ACC112 (cell line): ENCODE results near the gene C1orf167.

Experiments used
- H2AFZ ChIP-seq: fragments of 200-600 bp; sonication (generic); one replicate; pipeline ENCODE4 v1.6.0; 2017; ENCODE audit warnings: antibody characterized with exemption, low read length; ENCODE audit not compliant: unreplicated experiment
- H3K27ac ChIP-seq: fragments of 200-600 bp; sonication (generic); 2 replicates; pipeline ENCODE4 v1.5.1; 2014; ENCODE audit warnings: low read depth, mild to moderate bottlenecking, antibody characterized with exemption, low read length, moderate library complexity
- H3K27me3 ChIP-seq: fragments of 200-600 bp; sonication (generic); 2 replicates; pipeline ENCODE4 v1.6.1; 2014; ENCODE audit warnings: mild to moderate bottlenecking, antibody characterized with exemption, low read length, moderate library complexity, mixed read lengths; ENCODE audit not compliant: insufficient read depth
- H3K36me3 ChIP-seq: fragments of 200-600 bp; sonication (generic); 2 replicates; pipeline ENCODE4 v1.6.1; 2016; ENCODE audit warnings: mild to moderate bottlenecking, antibody characterized with exemption, low read length, moderate library complexity, mixed read lengths; ENCODE audit not compliant: insufficient read depth
- H3K4me1 ChIP-seq: fragments of 200-600 bp; sonication (generic); one replicate; pipeline ENCODE4 v1.6.1; 2016; ENCODE audit warnings: low read length, mixed read lengths; ENCODE audit not compliant: insufficient read depth, unreplicated experiment, control insufficient read depth
- H3K4me3 ChIP-seq: fragments of 200-600 bp; sonication (generic); 2 replicates; pipeline ENCODE4 v1.5.1; 2014; ENCODE audit warnings: mild to moderate bottlenecking, low read depth, low read length
- H3K79me2 ChIP-seq: fragments of 200-600 bp; sonication (generic); one replicate; pipeline ENCODE4 v1.6.0; 2016; ENCODE audit warnings: low read length; ENCODE audit not compliant: control insufficient read depth, unreplicated experiment, insufficient read depth

Gene C1orf167, protein sequence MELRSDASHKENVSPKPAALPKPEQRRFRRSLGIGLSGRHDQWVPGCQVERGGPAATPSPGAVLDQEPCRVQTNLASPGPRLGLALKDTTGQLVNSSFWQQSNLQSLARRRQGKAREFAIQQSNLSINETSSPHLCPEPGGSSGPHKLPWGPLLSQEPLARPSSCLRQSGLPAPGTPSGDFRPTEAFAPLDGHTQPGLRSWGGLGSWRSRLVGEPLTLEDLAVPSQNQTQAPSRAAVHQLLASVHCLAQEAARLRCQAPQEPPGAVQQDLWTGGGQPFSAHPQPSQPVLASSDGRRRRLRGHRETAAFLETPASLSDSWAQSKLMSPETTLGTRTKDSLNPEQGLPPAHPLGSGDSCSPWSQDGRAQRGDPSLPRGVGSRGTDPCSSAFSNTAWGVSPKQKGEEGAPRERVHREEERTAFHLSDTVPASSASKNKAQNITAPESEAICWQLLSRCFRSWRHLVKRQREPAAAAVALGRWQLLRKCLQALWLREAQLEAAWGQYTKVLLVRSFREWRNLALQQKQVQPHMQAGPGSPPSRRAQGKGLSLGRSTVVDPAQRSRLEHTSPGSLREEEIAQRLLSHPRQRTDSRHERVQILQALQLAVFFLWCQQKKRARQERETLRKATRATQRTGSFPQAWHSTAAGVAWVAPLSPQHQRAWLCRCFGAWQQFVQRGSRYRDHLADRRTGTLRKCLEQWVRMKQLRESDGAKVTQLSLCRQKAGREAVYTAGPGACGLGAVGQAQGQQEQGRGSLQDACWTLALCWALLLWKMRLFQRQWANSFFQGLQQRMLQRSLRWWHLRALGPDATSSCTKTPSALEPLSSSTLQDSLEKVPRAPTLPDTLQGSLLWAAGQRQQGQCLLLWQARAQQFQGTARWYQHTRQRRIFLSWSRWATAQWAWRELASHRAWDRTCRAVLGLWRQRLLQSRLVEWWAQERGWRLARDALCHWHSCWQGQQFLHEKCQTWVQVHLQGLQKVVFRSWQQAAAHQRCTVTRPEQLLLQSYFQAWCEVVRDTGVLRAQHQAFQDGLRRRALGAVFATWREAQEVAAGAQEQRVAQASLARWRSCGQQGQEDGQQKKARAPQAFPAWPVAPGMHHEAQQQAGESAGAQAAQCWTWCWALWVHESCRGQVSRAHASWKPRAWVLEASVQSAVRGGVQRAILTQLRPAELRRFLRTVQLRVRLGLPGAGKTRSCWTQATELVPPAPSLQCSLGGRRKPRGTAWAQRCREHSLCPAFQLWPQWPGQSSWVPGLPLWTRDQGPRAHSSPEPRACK (N-terminal part only)

DNA sequence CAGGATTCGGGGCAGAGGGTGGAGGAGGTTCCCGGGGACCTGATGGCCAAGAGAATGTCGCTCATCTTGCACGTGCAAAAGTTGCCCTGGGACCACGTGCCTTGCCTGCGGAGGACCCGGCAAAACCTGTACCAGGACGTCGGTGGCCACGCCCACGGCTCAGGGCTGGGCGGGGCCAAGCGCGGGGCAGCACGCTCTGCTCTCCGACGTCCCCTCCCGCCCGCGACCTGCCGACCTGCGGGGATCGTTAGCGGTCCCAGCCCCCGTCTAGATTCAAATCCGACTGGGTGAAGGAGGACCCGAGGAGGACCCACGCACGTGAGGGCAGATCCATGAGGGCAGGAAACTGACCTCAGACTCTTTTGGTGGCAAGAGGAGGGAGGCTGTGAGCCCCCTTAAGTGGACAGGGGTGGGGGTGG is at the start of gene C1orf167:
Gene C1orf167 (plus strand): TSS at position 206 of the 419 bp plus-strand sequence. CDS start 2,208 bp downstream, outside the sequence.
- Histone ChIP-seq H3K27ac (no peak within 1 kb of the TSS), H3K36me3 (no peaks in the 10 kb centered on the region), H3K27me3 (peaks cover 14% of the 10 kb centered on the region), H3K79me2 (no peaks in the 10 kb centered on the region), H2AFZ (no peak within 1 kb of the TSS), H3K4me3 (no peak within 1 kb of the TSS), H3K4me1 (no peaks in the 10 kb centered on the region)

GRCh38 chr1:11712285-11712684 is 49.7 kb upstream of the C1orf167 start:
- Histone ChIP-seq H3K27ac (no peak overlapping the region), H3K79me2 (no peaks in the 10 kb centered on the region), H3K27me3 (peaks cover 8% of the 10 kb centered on the region; the same call in 1 of the 2 replicates), H3K4me1 (no peaks in the 10 kb centered on the region), H3K36me3 (no peaks in the 10 kb centered on the region), H2AFZ (no peak overlapping the region), H3K4me3 (no peak overlapping the region)

DNA sequence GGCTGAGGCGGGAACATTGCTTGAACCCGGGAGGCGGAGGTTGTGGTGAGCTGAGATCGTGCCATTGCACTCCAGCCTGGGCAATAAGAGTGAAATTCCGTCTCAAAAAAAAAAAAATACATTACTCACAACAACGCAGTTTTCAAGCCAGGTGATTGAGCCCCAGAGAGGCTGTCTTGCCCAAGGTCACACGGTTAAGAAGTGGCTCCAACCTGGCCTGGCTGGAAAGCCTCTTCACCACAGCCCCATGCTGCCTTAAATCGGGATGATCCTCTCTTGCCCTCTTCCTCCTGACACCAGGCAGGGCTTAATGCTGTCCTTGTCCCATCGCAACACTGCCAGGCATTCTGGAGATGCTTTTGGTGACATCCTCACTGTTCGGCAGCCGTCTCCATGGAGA is 48.9 kb upstream of the C1orf167 start:
- Histone ChIP-seq H3K36me3 (no peaks in the 10 kb centered on the region), H2AFZ (no peak overlapping the region), H3K4me3 (no peak overlapping the region), H3K27ac (no peak overlapping the region), H3K4me1 (no peaks in the 10 kb centered on the region), H3K79me2 (no peaks in the 10 kb centered on the region), H3K27me3 (peaks cover 8% of the 10 kb centered on the region; the same call in 1 of the 2 replicates)

GRCh38 chr1:11714831-11715575 is 47.0 kb upstream of the C1orf167 start:
- Histone ChIP-seq H3K4me3 (no peak overlapping the region), H3K4me1 (peaks cover 5% of the 10 kb centered on the region), H2AFZ (no peak overlapping the region), H3K79me2 (no peaks in the 10 kb centered on the region), H3K27me3 (peaks cover 4% of the 10 kb centered on the region; the same call in 1 of the 2 replicates), H3K36me3 (no peaks in the 10 kb centered on the region), H3K27ac (no peak overlapping the region)

GRCh38 chr1:11719313-11720032 is 42.5 kb upstream of the C1orf167 start:
- peaks cover 5% of the 10 kb centered on the region for H3K4me1 ChIP-seq
- H3K79me2 ChIP-seq = no peaks in the 10 kb centered on the region
- H2AFZ ChIP-seq = peak overlapping the region; percentile 12
- peak overlapping the region; percentile 68 for H3K4me3 ChIP-seq
- no peaks in the 10 kb centered on the region for H3K36me3 ChIP-seq
- peaks cover 4% of the 10 kb centered on the region; the same call in 1 of the 2 replicates for H3K27me3 ChIP-seq
- H3K27ac ChIP-seq = no peak overlapping the region

DNA sequence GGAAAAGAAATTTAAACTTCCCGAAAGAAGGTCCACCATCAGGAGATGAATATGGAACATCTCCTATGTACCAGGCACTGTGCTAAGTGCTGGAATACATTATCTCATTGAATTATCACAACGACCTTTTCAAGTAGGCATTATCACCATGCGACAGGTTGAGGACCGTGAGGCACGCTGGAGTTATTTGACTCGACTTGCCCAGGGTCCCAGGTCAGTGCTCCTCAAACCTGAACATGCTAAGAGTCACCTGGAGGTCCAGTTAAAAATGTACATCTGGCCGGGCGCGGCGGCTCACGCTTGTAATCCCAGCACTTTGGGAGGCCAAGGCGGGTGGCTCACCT is 42.0 kb upstream of the C1orf167 start:
- Histone ChIP-seq H3K79me2 (no peaks in the 10 kb centered on the region), H3K4me3 (no peak overlapping the region; the same call in 1 of the 2 replicates), H3K27me3 (peaks cover 4% of the 10 kb centered on the region; the same call in 1 of the 2 replicates), H3K4me1 (peaks cover 5% of the 10 kb centered on the region), H2AFZ (no peak overlapping the region), H3K36me3 (no peaks in the 10 kb centered on the region), H3K27ac (no peak overlapping the region)

DNA sequence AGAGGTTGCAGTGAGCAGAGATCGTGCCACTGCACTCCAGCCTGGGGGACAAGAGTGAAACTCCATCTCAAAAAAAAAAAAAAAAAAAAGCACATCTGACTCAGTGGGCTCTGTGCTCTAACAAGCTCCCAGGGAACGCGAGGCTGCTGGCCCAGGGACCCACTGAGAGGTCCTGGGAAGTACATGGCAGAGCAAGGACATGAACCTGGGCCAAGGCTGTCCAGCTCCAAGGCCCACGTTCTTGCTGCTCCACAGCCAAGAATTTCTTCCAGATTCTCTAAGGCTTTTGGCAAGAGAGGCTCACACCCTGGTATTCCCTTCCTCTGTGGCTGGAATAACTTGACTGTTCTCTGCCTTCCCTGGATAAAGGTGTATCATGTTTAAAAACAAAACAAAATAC is 41.5 kb upstream of the C1orf167 start:
- Histone ChIP-seq H3K4me1 (peaks cover 5% of the 10 kb centered on the region), H2AFZ (no peak overlapping the region), H3K4me3 (no peak overlapping the region), H3K27me3 (peaks cover 4% of the 10 kb centered on the region; the same call in 1 of the 2 replicates), H3K79me2 (no peaks in the 10 kb centered on the region), H3K27ac (no peak overlapping the region), H3K36me3 (no peaks in the 10 kb centered on the region)

GRCh38 chr1:11721311-11721710 is 40.7 kb upstream of the C1orf167 start:
- H3K36me3 ChIP-seq = no peaks in the 10 kb centered on the region

DNA sequence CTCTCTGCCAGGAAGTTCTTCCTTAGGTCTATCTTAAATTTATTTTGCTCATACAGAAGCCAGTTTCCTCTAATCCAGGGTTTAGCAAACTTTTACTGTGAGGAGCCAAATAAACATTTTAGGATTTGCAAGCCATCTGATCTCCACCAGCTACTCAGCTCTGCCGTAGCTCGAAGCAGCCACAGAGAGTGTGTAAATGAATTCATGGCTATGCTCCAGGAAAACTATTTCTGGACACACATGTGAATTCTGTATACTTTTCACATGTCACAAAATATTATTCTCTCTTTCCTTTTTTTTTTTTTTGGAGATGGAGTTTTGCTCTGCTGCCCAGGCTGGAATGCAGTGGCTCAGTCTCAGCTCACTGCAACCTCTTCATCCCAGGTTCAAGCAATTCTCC is 39.5 kb upstream of the C1orf167 start:
- no peak overlapping the region for H3K27ac ChIP-seq
- H3K79me2 ChIP-seq = no peaks in the 10 kb centered on the region

More at GRCh38 chr1:11721311-11721710, 40.7 kb upstream of the C1orf167 start:
- Histone ChIP-seq H3K79me2 (no peaks in the 10 kb centered on the region), H3K4me3 (no peak overlapping the region), H3K27me3 (peaks cover under 1% of the 10 kb centered on the region; the same call in 1 of the 2 replicates), H3K4me1 (peaks cover 5% of the 10 kb centered on the region), H3K27ac (no peak overlapping the region), H2AFZ (no peak overlapping the region)

More for the DNA sequence above, 39.5 kb upstream of the C1orf167 start:
- Histone ChIP-seq H3K36me3 (no peaks in the 10 kb centered on the region), H3K4me3 (no peak overlapping the region), H2AFZ (no peak overlapping the region), H3K27me3 (no peaks in the 10 kb centered on the region; the same call in 1 of the 2 replicates), H3K4me1 (peaks cover 5% of the 10 kb centered on the region)
